ENCODE results near the gene FAM200B. TPM values are rescaled to one million over a fixed set of nuclear protein-coding genes. Genes with fewer than 3 reads are reported as not detected.

Gene FAM200B
- total RNA-seq, 2 experiments from 2014 or later, result 18.5 to 22.1 TPM

DNA sequence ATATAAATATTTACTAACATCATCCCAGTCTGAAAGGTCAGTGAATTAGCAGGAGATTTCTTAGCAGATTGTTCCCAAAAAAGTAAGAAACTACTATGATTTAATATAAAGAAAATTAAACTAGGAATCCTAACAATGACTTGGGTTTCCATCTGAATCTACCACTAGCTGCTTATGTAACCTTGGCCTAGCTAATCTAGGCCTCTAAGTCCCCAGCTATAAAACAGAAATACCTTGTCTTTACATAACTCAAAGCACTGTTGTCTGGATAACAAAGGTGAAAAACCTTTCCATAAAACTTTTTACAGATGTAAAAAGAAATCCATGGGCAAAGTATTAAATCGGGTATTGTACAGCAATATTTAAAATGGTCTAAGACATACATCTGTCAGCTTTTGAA, 29.4 kb upstream of the FAM200B start:
- Histone ChIP-seq H3K4me1 (ENCODE audit: insufficient read depth, low read length) (peaks cover 35% of the 10 kb centered on the region), H3K4me3 (ENCODE audit: low read length) (no peak overlapping the region), H3K36me3 (ENCODE audit: insufficient read depth, low read length) (no peaks in the 10 kb centered on the region), H3K27ac (ENCODE audit: low read depth in 1 of 2, low read length in 2 of 2) (peak overlapping the region in 1 of 2 donors; percentile 32), H3K9me3 (ENCODE audit: control insufficient read depth in 1 of 2, insufficient read depth in 1 of 2, low read length in 2 of 2) (no peaks in the 10 kb centered on the region), H3K27me3 (ENCODE audit: control insufficient read depth in 1 of 2, insufficient read depth in 2 of 2, low read length in 2 of 2) (no peaks in the 10 kb centered on the region)
- CTCF ChIA-PET, result no interaction called here
- no peaks in the 10 kb centered on the region for H3K27me3 Mint-ChIP-seq
- ATAC-seq (ENCODE audit: poor library complexity), result no peak
- H3K4me3 Mint-ChIP-seq, result peak overlapping the region; percentile 54
- peak overlapping the region; percentile 90 for H3K27ac Mint-ChIP-seq
- POLR2A ChIA-PET, result interaction anchor here (1.0 to 1.6 kb wide), 2 partner anchors 18 to 649 kb away, joined by 3 to 4 read pairs; no protein-coding TSS in a partner anchor
- no peaks in the 10 kb centered on the region for H3K9me3 Mint-ChIP-seq
- intact Hi-C loops (cut with DNase I, micrococcal nuclease), result loop anchor here (5.0 to 10.0 kb wide), 5 partner anchors 103 to 1997 kb away; partner anchors contain the start of genes LAP3 (in 1 of the 2) and TAPT1 (in 1 of the 2)
- no peak for DNase-seq
- TF ChIP-seq, protein P1, sequence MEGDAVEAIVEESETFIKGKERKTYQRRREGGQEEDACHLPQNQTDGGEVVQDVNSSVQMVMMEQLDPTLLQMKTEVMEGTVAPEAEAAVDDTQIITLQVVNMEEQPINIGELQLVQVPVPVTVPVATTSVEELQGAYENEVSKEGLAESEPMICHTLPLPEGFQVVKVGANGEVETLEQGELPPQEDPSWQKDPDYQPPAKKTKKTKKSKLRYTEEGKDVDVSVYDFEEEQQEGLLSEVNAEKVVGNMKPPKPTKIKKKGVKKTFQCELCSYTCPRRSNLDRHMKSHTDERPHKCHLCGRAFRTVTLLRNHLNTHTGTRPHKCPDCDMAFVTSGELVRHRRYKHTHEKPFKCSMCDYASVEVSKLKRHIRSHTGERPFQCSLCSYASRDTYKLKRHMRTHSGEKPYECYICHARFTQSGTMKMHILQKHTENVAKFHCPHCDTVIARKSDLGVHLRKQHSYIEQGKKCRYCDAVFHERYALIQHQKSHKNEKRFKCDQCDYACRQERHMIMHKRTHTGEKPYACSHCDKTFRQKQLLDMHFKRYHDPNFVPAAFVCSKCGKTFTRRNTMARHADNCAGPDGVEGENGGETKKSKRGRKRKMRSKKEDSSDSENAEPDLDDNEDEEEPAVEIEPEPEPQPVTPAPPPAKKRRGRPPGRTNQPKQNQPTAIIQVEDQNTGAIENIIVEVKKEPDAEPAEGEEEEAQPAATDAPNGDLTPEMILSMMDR (IDR thresholded peaks at IDR 0.05), result no peak
- peaks cover 7% of the 10 kb centered on the region for H3K36me3 Mint-ChIP-seq (ENCODE audit: low read depth)
- peaks cover 74% of the 10 kb centered on the region for H3K4me1 Mint-ChIP-seq (ENCODE audit: low read depth)

DNA sequence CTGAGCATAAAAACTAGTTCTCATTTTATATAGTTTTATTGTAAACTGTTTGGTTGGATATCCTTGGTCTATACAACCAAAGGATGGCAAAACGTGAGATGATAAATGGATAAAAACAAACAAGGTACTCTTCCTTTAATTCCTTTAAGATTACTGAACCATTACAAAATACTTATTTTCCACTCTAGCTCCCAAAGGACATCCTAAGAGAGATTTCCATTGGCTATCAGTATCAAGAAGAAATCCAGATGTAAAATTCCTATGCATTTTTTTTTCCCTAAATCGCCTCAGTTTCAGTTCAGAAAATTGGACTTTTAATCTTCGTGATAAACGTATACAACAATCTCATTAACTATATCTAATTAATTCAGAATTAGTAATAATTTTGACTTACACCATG, 28.8 kb upstream of the FAM200B start:
- no peaks in the 10 kb centered on the region for H3K36me3 ChIP-seq (ENCODE audit: insufficient read depth, low read length)
- Mint-ChIP-seq H3K27ac (peak overlapping the region; percentile 90), H3K36me3 (ENCODE audit: low read depth) (peaks cover 7% of the 10 kb centered on the region), H3K4me1 (ENCODE audit: low read depth) (peaks cover 68% of the 10 kb centered on the region), H3K27me3 (no peaks in the 10 kb centered on the region), H3K4me3 (peak overlapping the region; percentile 95), H3K9me3 (no peaks in the 10 kb centered on the region)
- DNase-seq (no peak), ATAC-seq (ENCODE audit: poor library complexity) (no peak)
- intact Hi-C loops (cut with DNase I, micrococcal nuclease), result loop anchor here (5.0 to 10.0 kb wide), 5 partner anchors 102 to 1998 kb away; partner anchors contain the start of genes LAP3 (in 1 of the 2) and TAPT1 (in 1 of the 2)
- POLR2A ChIA-PET, result interaction anchor here (1.0 kb wide), 1 partner anchor 650 kb away, joined by 3 read pairs; no protein-coding TSS in a partner anchor
- H3K4me3 ChIP-seq (ENCODE audit: low read length), result peak overlapping the region; percentile 89
- peaks cover 33% of the 10 kb centered on the region for H3K4me1 ChIP-seq (ENCODE audit: insufficient read depth, low read length)
- no peak overlapping the region for H3K27ac ChIP-seq (ENCODE audit: low read depth in 1 of 2, low read length in 2 of 2)
- TF ChIP-seq, protein P1 (IDR thresholded peaks at IDR 0.05), result no peak
- CTCF ChIA-PET, result no interaction called here
- no peaks in the 10 kb centered on the region for H3K27me3 ChIP-seq (ENCODE audit: control insufficient read depth in 1 of 2, insufficient read depth in 2 of 2, low read length in 2 of 2)
- H3K9me3 ChIP-seq (ENCODE audit: control insufficient read depth in 1 of 2, insufficient read depth in 1 of 2, low read length in 2 of 2), result no peaks in the 10 kb centered on the region

DNA sequence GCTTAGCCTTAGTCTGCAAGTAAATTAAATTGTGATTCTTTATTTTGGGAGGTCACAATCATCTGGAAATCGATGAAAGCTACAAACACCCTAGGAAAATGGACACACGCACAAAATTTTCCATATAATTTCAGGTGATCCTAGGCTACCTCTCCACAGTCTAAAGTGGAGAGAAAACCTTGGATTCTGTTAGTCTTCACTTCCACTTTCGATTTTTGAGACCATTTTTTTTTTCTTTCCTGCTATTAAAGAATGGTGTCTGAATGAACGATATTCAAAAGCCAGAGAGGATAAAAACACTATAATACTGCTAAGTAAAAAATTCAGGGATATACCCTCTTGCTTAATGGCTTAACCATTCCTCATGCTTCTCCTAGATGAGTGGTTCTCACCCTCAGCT, 28.2 kb upstream of the FAM200B start:
- H3K27ac Mint-ChIP-seq, result peak overlapping the region; percentile 90
- Histone ChIP-seq H3K4me3 (ENCODE audit: low read length) (peak overlapping the region; percentile 89), H3K27ac (ENCODE audit: low read depth in 1 of 2, low read length in 2 of 2) (peak overlapping the region in 1 of 2 donors; percentile 50), H3K4me1 (ENCODE audit: insufficient read depth, low read length) (peaks cover 30% of the 10 kb centered on the region), H3K9me3 (ENCODE audit: control insufficient read depth in 1 of 2, insufficient read depth in 1 of 2, low read length in 2 of 2) (no peaks in the 10 kb centered on the region), H3K27me3 (ENCODE audit: control insufficient read depth in 1 of 2, insufficient read depth in 2 of 2, low read length in 2 of 2) (no peaks in the 10 kb centered on the region), H3K36me3 (ENCODE audit: insufficient read depth, low read length) (no peaks in the 10 kb centered on the region)
- H3K27me3 Mint-ChIP-seq, result no peaks in the 10 kb centered on the region
- peaks cover 63% of the 10 kb centered on the region for H3K4me1 Mint-ChIP-seq (ENCODE audit: low read depth)
- peak in 2 of 14 experiments; percentile 6 to 35 for DNase-seq
- ChIA-PET CTCF (no interaction called here), POLR2A (interaction anchor here (0.6 to 4.0 kb wide), 3 partner anchors 28 to 650 kb away, joined by 3 to 42 read pairs (median 3); partner anchors contain the start of gene FAM200B)
- peaks cover 7% of the 10 kb centered on the region for H3K36me3 Mint-ChIP-seq (ENCODE audit: low read depth)
- H3K9me3 Mint-ChIP-seq, result no peaks in the 10 kb centered on the region
- TF ChIP-seq, protein P1 (IDR thresholded peaks at IDR 0.05), result no peak
- no peak for ATAC-seq (ENCODE audit: poor library complexity)
- peak overlapping the region; percentile 95 for H3K4me3 Mint-ChIP-seq
- intact Hi-C loops (cut with DNase I, micrococcal nuclease), result loop anchor here (5.0 to 10.0 kb wide), 5 partner anchors 101 to 1999 kb away; partner anchors contain the start of genes LAP3 (in 1 of the 2) and TAPT1 (in 1 of the 2)
